Stimulated activated CD4-positive, alpha-beta T cell treated with anti-CD3 and anti-CD28 coated beads, Interleukin-15, amount 100 ng/mL, for 24 hours (primary cell): ENCODE results near the gene EGFL7.
A peak's percentile ranks its signal among the peaks of the same experiment; 100 is the strongest.
"Not testable (repeated sequence)": the region's sequence is repeated elsewhere in the genome, so short reads cannot be mapped to it uniquely, and the experiment has no call there.

ENCODE experiments used
- DNase-seq: peaks from one replicate; pipeline ENCODE4 v3.0.0-alpha.2; 2020

The EGFL7 gene

DNA sequence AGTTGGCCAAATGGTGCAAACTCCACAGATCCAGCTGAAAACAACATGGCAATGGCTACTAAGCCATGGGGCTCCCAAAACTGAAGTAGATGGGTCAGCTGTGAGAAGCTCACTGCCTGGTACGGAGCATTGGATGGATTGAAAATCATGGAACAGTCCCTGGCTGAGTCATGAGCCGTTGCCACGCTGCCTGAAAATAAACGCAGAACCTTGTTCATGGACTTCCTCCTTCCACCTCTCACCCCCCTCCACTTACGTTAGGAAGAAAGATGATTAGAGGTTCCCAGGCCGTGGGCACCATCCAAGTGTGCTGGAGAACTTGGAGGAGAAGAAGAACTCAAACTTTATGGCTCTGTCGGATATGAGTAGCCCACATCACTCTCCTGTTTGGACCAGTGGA lies 42.8 kb downstream of the EGFL7 start:
- no peak for DNase-seq

DNA sequence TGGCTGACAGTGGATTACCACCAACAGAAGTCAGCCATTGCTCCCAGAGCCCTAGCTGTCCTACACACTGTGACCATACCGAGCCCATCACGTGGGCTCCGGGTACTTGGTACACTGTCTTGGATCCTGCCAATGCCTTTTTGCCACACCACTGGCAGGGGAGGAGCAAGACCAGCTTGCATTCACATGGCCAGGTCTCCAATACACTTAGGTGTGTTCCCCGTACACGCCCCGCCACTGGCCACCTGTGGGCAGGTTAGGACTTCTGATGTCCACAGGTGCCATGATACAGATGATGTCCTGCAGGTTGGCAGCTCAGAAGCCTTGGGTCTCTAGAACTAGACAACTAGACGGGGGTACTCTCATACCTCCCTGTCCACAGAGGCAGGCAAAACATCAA lies 44.3 kb downstream of the EGFL7 start:
- DNase-seq: no peak

DNA sequence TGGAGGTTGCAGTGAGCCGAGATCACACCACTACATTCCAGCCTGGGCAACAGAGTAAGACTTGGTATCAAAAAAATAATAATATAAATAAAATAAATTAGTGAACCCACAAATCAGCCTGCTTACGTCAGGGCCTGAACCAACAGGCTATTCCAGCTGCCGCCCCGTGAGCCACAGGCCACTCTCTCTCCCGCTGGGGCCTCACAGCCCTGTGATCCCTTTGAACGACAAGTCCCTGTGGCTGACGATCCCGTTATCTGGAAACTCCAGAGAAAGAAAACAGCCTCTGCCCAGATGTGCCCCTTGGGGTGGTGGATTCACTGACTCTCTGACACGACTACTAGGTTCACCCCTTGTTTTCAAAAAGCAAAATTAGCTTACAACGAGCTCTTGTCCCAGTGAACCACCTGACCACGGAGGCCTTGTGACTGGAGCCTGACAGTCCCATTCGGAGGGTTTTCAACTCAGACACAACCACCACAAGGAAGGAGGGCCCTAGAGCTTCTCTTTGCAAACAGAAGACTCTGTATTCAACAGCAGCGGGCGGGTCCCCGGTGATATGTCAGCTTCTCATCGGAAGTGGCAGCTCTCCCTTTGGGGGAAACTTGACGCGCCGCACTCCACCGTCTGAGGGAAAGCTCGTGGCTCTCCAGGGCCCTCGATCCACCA lies 45.3 kb downstream of the EGFL7 start:
- DNase-seq: no peak

DNA sequence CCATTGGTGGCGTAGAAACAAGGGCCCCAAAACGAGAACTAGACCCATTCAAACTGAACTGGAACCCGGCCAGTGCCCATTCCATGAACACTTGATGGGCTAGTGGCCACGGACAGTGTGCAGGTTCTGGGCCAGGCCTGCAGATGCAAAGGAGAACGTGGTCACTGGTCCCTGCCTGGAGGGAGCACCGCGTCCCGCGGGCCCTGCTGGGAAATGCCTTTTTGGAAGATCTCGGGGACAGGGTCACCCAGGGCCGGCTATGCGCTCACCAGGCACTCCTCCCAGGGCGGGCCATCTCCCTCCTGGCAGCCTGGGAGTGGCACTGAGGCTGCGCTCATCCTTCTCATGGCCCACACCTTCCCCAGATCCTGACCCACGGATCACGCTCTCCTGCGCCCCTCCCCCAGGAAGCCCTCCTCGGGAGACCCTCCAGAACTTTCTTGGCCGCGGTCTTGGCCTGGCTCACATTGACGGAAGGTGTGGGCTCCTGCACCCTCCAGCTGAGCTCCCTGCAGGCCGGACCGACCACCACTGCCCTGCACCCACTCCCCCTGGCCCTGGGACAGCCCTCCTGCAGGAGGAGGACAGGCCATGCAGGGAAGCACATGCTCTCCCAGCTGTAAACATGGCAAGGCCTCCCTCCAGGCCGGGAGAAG lies 46.9 kb downstream of the EGFL7 start:
- DNase-seq: no peak

DNA sequence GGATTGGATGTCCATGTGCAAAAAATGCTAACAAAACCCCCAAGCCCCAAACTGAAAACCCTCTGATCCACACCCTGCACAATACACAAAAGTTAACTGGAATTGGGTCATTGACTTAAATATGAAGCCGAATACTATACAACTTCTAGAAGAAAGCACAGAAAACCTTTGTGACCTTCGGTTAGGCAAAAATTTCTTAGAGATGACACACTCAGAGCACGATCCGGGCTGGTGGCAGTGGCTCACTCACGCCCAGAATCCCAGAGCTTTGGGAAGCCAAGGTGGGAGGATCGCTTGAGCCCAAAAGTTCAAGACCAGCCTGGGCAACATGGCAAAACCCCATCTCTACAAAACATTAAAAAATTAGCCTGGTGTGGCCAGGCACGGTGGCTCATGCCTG lies 47.8 kb downstream of the EGFL7 start:
- DNase-seq: no peak

DNA sequence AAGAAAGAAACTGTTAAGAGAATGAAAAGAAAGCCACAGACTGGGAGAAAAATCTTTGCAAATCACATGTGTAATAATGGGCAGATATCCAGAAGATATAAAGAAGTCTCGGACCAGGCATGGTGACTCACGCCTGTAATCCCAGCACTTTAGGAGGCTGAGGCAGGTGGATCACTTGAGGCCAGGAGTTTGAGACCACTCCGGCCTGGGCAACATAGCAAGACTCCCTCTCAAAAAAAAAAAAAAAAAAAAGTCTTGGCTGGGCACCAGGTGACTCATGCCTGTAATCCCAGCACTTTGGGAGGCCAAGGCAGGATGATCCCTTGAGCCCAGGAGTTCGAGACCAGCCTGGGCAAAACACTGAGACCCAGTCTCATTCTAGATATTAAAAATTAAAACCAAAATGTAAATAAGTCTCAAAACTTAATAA lies 48.5 kb downstream of the EGFL7 start:
- DNase-seq: not testable (repeated sequence)

DNA sequence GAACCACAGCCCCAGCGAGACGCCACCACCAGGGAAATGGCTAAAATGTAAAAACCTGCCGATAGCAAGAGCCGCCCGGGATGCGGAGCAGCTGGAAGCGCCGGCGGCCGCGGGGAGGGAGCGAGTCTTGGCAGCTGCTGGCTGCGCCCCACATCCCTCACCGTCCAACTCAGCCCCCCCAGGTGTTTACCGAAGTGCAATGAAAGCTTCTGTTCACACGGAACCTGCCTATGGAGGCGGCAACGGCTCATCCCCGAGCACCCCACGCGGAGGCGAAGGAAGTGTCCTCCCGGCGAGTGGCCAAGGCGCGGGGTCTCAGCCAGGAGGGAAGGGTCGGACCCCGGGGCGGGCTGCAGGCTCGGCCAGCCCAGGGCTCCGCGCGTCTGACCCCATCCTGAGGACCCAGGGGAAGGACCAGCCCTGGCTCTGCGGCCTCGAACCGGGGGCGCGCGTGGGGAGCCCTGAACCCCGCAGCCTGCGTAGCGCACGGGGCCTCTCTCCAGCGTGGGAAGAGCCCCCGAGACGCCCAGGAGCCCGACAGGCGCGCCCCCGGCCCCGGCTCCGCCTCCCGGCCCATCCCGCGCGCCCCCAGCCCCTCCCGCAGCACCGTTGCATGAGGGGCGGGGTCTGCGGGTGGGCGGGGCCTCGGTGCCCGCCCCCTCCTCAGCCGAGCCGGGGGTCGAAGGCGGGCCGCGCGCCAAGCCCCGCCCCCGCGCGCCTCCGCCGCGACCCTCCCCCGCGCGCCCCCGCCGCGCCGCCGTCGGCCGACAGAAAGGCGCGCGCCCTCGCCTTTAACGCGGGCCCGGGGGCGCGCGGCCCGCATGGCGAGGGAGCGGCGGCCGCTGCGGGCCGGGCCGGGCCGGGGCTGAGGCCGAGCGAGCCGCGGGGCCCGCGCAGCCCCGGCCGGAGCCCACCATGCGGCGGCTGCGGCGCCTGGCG lies 49.3 kb downstream of the EGFL7 start, which contains the start of gene DIPK1B:
Gene DIPK1B (plus strand): TSS at position 822 of the 939 bp plus-strand sequence. CDS start 94 bp downstream, at position 916.
- no peak for DNase-seq

DNA sequence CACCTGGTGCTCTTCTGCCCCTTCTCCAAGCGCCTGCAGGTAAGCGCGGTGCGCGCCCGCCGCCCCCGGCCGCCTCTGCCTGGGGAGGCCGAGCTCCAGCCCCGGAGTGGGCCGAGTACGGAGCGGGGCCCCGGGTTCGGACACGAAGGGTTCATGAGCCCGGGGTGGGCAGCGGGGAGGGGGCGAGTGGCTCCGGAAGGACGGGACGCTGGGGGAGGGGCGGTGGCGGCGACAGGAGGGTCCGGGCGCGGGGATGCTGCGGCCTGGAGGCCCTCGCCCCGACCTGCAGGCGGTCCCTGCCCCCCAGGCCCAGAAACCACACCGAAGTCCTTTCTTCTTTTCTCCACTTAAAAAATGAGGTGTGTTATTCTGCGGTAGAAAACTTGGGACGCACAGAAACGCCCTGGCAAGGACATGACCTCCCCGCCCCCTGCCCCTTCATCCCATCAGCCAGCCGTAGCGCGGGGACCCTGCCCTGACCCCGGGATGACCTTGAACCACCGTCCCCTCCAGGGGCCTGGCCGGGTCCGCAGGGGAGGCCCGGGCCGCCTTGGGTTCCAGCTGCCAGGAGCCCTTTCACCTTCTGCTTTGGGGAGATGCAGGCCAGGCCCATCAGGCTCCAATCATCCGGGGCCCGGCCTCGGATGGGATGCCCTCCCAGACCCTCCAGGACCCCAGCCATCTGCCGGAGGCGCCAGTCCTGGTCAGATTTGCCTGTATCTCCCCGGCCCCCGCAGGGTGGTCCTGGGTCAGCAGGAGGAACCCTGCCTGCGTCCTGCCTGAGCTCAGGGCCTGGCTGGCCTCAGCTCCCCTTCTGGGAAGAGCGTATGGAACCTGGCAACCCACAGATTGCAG lies 50.2 kb downstream of the EGFL7 start:
- DNase-seq: no peak

DNA sequence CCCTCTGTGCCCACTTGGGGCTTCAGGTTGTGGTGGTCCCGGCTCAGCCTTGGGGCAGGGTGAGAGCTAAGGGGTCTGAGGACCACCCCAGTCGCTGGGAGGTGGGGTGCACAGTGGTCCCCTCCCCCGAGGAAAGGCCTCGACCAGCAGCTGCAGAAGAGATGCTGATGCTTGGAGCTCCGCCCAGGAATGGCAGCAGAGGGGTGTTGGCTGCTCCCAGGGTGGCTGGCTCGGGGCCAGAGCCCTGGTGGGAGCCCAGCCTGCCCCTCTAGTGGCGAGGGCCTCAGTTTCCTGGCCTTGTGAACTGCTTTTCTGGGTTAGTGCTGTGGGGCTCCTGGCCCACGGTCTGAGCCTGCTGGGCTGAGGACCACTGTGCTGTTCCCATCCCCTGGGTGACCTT lies 50.8 kb downstream of the EGFL7 start:
- DNase-seq: no peak

DNA sequence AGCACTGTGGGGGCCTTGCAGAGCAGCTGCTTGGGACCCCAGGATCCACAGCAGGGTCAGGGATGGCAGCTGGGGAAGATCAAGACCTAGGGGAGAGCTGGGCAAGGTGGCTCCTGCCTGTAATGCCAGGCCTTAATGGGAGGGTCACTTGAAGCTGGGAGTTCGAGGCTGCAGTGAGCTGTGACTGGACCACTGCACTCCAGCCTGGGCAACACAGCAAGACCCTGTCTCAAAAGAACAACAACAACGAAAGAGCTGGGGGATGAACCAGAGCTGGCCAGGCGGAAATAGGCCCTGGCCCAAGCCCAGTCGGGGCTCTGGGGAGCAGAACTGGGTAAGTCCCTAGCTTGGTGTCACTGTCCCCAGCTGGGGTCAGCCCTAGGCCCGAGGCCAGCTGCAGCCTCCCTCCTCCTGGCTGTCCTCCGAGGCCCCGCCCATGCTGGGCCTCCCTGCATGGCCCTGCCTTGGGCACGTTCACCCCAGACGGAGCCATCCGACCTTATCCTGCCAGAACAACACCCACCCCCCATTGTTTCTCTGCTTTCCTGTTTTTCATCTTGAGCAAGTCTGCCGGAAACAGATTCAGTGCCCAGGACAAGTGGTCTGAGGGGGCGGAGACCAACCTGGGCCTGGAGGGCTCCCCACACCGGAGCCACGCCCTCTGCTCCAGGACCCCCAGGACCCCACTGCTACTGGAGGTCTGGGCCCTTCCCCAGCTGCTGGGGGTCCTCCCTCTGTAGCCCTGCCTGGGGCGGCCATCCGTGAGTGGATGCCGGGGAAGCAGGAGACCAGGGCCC lies 51.6 kb downstream of the EGFL7 start:
- DNase-seq: no peak

DNA sequence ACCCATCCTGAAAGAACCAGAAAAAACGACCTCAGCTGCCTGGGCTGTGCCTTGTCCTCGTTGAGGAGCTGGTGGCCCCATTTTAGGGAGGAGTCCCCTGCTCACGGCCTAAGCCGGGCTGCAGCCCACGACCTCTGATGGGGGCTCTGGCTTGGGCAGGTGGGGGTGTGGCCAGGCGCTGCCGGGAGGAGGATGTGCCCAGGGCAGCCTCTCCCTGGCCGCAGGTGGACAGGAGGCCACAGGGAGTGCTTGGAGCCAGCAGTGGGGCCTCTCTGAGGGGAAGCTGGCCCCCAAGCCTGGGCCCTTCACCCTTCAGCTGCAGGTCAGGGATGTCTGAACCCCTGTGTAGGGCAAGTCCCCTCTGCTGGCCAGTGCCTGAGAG lies 52.2 kb downstream of the EGFL7 start:
- no peak for DNase-seq

DNA sequence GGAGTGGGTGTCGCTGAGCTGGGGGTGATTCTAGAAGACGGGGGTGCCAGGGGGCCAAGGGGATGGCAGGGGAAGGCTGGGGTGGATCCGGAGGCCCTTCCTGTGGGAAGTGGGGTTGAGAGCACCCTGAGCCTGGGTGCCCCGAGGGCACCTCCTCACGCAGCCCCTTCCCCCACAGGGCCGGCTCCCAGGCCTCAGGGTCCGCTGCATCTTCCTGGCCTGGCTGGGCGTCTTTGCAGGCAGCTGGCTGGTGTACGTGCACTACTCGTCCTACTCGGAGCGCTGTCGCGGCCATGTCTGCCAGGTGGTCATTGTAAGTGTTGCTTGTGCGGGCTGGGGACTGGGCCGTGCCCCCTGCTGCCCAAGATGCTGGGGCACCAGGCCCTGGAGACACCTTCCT lies 54.7 kb downstream of the EGFL7 start:
- DNase-seq: no peak

DNA sequence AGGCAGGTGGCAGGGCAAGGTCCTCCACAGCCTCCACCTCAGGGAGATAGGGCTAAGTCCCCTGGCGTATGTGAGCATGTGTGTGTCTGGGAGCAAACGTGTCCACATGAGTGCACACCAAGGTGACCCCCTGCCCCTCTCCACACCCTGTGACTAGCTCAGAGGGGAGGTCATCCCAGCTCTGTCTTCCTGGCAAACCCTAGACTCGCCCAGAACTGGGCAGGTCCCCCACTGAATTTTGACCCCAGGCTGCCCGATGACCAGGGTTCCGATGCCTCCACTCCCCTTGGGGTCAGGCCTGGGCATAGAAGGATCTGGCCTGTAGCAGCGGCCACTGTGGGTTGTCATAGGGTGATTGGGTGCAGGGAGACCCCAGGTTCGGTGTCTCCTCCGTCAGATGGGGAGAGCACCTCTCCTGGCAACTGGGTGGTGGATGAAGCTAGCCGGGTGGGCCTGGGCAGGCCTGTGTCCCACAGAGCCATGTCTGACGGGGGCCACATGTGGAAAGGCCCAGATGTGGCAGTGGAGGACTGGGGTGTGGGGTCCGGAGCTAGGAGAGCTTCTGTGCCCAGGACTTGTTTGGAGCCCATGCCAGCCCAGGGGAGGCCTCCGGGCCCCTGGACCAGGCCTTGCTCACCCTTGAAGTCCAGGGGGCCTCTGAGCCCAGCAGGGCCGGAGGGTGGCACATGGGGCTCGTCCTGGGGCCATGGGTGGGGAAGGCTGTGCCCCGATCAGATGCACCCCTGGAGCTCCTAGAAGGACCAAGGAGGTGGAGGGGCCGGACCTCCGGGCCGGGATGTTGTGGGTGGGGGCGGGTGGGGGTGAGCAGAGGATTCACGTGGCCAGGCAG lies 55.9 kb downstream of the EGFL7 start:
- DNase-seq: no peak

DNA sequence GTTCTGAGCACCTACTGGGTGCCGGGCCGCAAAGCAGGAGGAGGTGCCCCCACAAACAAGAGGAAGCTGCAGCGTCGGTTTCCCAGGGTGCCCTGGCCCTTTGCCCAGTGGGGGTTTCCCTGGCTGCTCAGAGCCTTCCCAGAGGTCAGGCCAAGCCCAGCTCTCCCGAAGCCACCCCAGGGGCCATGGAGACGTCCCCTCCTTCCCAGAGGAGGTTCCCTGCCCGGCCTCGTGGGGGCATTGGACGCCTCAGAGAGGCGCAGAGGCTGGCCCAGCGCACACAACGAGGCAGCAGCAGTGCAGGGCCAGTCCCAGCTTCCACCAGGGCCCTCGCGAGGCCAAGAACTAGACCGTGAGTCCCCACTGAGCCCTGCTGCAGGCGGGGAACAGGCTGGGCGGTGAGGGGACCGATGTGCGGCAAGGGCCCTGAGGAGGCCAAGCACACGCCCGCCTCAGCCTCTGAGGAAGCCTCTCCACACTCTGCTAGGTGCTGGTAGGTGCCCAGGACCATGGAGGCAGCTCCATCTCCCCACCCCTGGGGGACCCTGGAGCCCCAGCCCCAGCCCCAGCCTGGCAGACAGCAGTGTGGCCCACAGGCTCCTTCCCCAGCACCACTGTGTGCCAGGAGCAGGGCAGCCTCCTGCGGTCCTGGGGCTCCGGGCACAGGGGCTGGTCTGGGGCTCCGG lies 56.6 kb downstream of the EGFL7 start:
- no peak for DNase-seq

DNA sequence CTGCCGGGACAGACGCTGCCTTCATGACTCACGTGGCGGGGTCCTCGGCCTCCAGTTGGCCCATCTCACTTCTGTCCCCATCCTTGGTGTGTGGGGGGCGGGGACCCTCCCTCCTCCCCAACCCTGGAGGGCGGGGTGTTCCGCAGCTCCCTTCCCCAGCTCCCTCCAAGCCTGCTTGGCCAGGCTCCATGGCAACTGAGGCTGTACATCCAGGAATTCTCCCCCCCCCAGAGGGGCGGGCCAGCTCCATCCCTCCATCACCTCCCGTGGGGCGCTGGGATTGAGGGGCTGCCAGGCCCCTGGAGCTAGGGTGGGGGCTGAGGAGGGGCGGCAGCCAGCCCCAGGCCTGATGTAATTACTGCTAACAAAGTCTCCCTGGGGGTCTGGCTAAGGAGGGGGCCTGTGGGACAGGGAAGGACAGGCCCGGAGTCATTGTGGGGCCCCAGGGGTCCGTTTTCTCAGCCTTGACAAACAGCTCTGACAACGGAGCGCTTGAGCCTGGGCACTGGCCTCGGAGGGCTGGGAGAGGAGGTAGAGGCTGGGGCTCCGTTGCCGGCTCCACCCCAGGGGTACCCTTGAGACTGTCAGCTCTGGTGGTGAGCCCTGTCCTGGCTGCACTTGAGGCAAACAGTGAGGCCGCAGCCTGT lies 57.7 kb downstream of the EGFL7 start:
- DNase-seq: peak; percentile 38

DNA sequence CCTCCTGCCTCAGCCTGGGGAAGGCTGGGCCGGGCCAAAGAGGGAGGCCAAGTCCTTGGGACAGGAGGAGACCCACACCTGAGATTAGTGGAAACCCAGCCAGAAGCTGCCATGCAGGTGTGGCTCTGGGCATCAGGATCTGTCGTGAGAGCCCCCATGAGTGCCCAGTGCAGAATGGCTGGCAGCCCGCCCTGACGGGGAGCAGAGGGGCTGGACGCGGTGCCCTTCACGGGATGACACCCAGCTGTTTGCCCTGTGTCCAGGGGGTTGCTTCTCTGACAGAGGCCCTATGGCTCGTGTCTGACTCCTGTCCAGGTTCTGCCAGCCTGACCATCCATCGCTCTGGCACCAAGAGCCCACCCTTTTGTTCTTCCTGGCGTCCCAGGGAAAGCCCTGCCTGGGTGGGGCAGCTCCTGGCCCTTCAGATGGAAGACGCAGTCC lies 58.2 kb downstream of the EGFL7 start:
- no peak for DNase-seq

DNA sequence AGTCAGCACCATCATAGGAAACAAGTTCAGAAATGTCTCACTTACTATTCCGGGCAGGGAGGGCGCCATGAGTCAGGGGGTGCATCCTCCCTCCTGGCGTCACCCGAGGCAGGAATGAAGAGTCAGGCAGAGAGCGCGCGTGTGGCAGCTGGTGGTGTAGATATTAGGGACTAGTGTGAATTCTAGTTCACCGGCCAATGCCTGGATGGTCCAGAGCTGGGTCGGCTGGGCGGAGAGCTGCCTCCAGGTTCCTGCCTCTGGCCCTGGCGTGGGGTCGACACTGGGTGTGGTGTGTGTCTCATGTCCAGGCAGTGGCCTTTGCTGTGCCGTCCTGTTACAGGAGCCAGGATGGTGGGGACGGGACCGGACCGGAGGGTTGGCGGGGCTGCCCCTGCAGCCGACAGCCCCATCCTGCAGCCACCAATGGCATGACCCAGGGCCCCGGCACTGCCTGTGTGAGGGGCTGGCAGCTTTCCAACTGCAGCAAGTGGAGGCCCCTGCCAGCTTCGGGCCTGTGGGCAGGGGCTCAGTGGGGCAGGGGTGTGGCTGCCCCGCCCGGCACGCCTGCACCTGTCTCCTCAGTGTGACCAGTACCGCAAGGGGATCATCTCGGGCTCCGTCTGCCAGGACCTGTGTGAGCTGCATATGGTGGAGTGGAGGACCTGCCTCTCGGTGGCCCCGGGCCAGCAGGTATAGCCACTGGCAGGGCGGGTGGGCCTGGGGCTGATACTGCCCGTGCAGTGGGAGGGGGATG lies 58.8 kb downstream of the EGFL7 start:
- DNase-seq: peak; percentile 51
